Uterus (tissue), 4 donors: ENCODE measurements around the gene OPCML. TPM values are rescaled to one million over a fixed set of nuclear protein-coding genes. Genes with fewer than 3 reads are reported as not detected.

Experiments
- DNase-seq, 2 donors: peaks; one replicate each; pipeline ENCODE4 v3.0.0-alpha.2; 2019 to 2020
- H3K27ac ChIP-seq, 2 donors: fragments of 200-600 bp; sonication (generic); 1 replicate in 1 of 2; 2 replicates in 1 of 2; pipeline ENCODE4 v1.5.1; 2016 to 2018
- H3K27me3 ChIP-seq, 2 donors: fragments of 200-600 bp; sonication (generic); one replicate each; pipeline ENCODE4 v1.5.1; 2018 to 2019; ENCODE audit warnings: control low read depth in 1 of 2
- H3K36me3 ChIP-seq, 2 donors: fragments of 200-600 bp; sonication (generic); one replicate each; pipeline ENCODE4 v1.5.1; 2019; ENCODE audit warnings: control low read depth in 1 of 2
- H3K4me1 ChIP-seq, 2 donors: fragments of 200-600 bp; sonication (generic); one replicate each; pipeline ENCODE4 v1.5.1; 2018 to 2019; ENCODE audit warnings: control low read depth in 1 of 2
- H3K4me3 ChIP-seq, 2 donors: fragments of 200-600 bp; sonication (generic); 1 replicate in 1 of 2; 2 replicates in 1 of 2; pipeline ENCODE4 v1.5.1; 2018 to 2019; ENCODE audit warnings: mild to moderate bottlenecking in 1 of 2
- H3K9me3 ChIP-seq, 2 donors: fragments of 200-600 bp; sonication (generic); one replicate each; pipeline ENCODE4 v1.5.1; 2019; ENCODE audit warnings: control low read depth in 1 of 2
- CTCF ChIP-seq, 4 experiments: fragments of 200-600 bp in 2 of 4; fragments of 450-650 bp in 2 of 4; sonication (generic) in 2 of 4; IDR thresholded peaks; one replicate each; pipeline ENCODE4 v1.5.1; 2016 to 2019; ENCODE audit warnings: antibody characterized with exemption in 4 of 4, mild to moderate bottlenecking in 2 of 4, moderate library complexity in 1 of 4
- POLR2A ChIP-seq, 2 donors: fragments of 450-650 bp; IDR thresholded peaks; one replicate each; pipeline ENCODE4 v1.6.1; 2016; ENCODE audit warnings: antibody characterized with exemption in 2 of 2, mild to moderate bottlenecking in 1 of 2, moderate library complexity in 1 of 2
- intact Hi-C: fragments of 100-400 bp; cut with DNase I; formaldehyde crosslinking; loops from one replicate; pipeline ENCODE4 v1.15.1; 2023; ENCODE audit warnings: low total_unique reads
- total RNA-seq, 4 donors: library from RNA; depleted of rRNA in 3 of 4; stranded (reverse); fragments of >200 nt in 3 of 4; gene quantifications; one replicate each; pipeline versions ENCODE4 v1.1.0 to v1.2.4, GENCODE V29; 2014 to 2023
- donor health status: DM: yes; HTN: yes; CAD: no.

OPCML gene
- total RNA-seq, 4 donors from 2014 or later: under 0.01 to 3.9 (median 1.7) TPM

GRCh38 chr11:132588366-132588765 lies 943.9 kb downstream of the OPCML start:
- Histone ChIP-seq H3K9me3 (no peaks in the 10 kb centered on the region), H3K27me3 (no peaks in the 10 kb centered on the region), H3K4me1 (no peaks in the 10 kb centered on the region), H3K4me3 (no peak overlapping the region), H3K36me3 (no peaks in the 10 kb centered on the region), H3K27ac (no peak overlapping the region)
- TF ChIP-seq POLR2A (IDR thresholded peaks at IDR 0.05) (no peak), CTCF (IDR thresholded peaks at IDR 0.05) (no peak)
- DNase-seq: no peak
- intact Hi-C loops: no loop called here

DNA sequence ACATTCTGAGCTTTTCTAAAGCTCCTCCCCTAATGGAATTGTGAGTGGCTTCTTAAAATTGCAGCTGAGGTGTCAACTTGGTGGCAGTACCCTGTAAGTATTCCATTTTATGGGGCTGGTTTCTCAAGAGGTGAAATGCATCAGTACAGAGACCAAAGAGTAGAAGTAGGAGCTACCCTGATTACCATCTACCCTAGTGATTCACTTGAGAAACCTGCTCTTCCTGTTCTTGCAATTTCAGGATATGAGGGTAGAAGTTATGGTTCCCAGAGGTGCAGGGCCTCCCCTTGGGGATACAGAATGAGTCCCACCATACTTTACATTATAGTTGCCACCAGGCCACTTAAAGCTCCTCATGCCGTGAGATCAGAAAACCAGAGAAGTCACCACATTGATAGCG lies 944.6 kb downstream of the OPCML start:
- no peak for DNase-seq
- no peak overlapping the region for H3K4me3 ChIP-seq
- intact Hi-C loops: no loop called here
- H3K36me3 ChIP-seq: no peaks in the 10 kb centered on the region
- H3K27me3 ChIP-seq: no peaks in the 10 kb centered on the region
- H3K9me3 ChIP-seq: no peaks in the 10 kb centered on the region
- H3K27ac ChIP-seq: no peak overlapping the region
- TF ChIP-seq POLR2A (IDR thresholded peaks at IDR 0.05) (no peak), CTCF (IDR thresholded peaks at IDR 0.05) (no peak)
- no peaks in the 10 kb centered on the region for H3K4me1 ChIP-seq

GRCh38 chr11:132586801-132587200 lies 945.5 kb downstream of the OPCML start:
- Histone ChIP-seq H3K27ac (no peak overlapping the region), H3K36me3 (no peaks in the 10 kb centered on the region), H3K9me3 (no peaks in the 10 kb centered on the region), H3K4me3 (no peak overlapping the region), H3K4me1 (no peaks in the 10 kb centered on the region), H3K27me3 (no peaks in the 10 kb centered on the region)
- DNase-seq: no peak
- intact Hi-C loops: no loop called here
- TF ChIP-seq CTCF (IDR thresholded peaks at IDR 0.05) (no peak), POLR2A (IDR thresholded peaks at IDR 0.05) (no peak)

- H3K9me3 ChIP-seq: no peaks in the 10 kb centered on the region
- DNase-seq: no peak
- no peaks in the 10 kb centered on the region for H3K27me3 ChIP-seq
- no peak for TF ChIP-seq POLR2A (IDR thresholded peaks at IDR 0.05)
- no peak for TF ChIP-seq CTCF (IDR thresholded peaks at IDR 0.05)
- intact Hi-C loops: no loop called here
- H3K27ac ChIP-seq: no peak overlapping the region
- H3K4me1 ChIP-seq: no peaks in the 10 kb centered on the region
- no peaks in the 10 kb centered on the region for H3K36me3 ChIP-seq
- H3K4me3 ChIP-seq: no peak overlapping the region
These were observed 952.5 kb downstream of the OPCML start for GRCh38 chr11:132579634-132580327.

GRCh38 chr11:132579136-132579535 lies 953.2 kb downstream of the OPCML start:
- no peak for TF ChIP-seq POLR2A (IDR thresholded peaks at IDR 0.05)
- TF ChIP-seq CTCF (IDR thresholded peaks at IDR 0.05): no peak
- Histone ChIP-seq H3K4me1 (no peaks in the 10 kb centered on the region), H3K27me3 (no peaks in the 10 kb centered on the region), H3K27ac (no peak overlapping the region), H3K9me3 (no peaks in the 10 kb centered on the region), H3K4me3 (no peak overlapping the region), H3K36me3 (no peaks in the 10 kb centered on the region)
- intact Hi-C loops: no loop called here
- no peak for DNase-seq
